ENCODE measurements around the gene TMEM59L. TPM values are rescaled to one million over a fixed set of nuclear protein-coding genes. Genes with fewer than 3 reads are reported as not detected.
"Not testable (repeated sequence)": the region's sequence is repeated elsewhere in the genome, so short reads cannot be mapped to it uniquely, and the experiment has no call there.

Gene TMEM59L
- total RNA-seq, 1 experiment from 2014 or later: not detected

DNA sequence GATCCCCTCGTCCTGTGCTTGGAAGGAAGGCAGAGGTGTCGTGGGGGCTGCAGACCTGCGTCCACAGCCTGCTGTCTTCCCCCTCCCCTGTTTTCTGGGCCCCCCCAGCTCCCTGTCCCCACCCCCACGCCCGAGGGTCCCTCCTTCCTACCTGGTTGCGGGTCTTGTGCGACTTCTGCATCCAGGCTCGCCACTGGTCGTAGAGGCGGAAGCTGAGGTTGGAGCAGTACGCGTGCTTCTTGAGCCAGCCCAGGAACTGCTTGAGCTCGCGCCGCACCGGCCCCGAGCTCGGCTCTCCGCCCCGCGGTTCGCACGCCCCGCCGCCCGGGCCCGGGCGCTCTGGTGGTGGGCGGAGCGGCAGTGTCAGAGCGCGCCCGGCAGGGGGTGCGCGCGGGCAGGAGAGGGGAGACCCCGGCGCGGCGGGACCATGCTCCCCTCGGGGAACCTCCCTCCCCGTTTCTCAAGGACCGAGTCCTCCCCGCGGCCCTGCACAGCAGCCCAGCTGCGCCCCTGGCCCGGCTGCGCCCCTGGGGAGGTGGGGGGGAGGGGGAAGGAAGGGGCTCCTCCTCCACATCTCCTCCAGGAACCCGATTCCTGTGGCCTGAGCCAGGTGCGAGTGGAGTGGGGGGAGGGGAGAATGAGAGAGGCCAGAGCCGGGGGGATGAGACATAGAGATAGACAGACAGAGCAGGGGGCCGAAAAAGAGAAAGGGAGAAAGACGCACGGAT is 18.4 kb upstream of the TMEM59L start:
- peak; percentile 69 for DNase-seq (ENCODE audit: low read depth)

DNA sequence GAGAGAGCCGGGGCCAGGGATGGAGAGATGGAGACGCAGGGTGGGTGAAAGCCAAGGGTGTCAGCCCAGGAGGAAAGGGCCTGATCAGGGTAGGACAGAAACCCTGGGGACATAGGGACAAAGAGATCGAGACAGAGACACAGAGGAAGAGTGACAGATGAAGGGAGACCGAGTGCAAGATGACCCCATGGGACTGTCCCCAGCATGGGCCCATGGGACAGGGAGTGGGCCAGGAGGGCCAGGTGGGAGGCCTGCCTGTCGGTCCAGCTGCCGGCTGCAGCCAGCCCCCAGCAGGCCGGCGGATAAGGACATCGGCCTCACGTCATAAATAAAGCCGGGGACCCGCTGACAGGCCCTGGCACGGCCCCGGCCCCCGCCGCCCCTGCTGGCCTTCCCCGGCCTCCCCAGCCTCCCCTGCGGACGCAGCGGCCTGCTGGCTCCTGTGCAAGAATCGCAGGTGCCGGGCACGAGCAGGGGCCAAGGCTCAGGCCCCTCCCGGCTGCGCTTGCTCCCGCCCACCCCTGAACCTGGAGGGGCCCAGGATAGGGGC is 17.8 kb upstream of the TMEM59L start:
- no peak for DNase-seq (ENCODE audit: low read depth)

DNA sequence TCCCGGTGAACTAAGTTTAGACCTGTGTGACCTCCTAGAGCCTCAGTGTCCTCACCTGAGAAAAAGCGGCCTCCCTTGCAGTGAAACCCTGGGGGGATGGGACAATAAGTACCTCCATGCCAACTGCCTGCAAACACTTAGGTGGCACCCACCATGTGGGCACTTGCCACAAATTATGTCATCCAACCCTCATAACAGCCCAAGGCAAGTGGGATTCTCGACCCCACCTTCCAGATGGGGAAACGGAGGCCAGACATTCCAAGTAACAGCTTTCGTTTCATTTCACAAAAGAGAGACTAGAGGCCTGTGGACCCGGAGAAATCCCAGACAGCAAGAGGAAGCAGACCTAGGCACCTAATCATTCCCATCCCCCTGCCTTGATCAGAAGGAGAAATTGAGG is 17.2 kb upstream of the TMEM59L start:
- no peak for DNase-seq (ENCODE audit: low read depth)

DNA sequence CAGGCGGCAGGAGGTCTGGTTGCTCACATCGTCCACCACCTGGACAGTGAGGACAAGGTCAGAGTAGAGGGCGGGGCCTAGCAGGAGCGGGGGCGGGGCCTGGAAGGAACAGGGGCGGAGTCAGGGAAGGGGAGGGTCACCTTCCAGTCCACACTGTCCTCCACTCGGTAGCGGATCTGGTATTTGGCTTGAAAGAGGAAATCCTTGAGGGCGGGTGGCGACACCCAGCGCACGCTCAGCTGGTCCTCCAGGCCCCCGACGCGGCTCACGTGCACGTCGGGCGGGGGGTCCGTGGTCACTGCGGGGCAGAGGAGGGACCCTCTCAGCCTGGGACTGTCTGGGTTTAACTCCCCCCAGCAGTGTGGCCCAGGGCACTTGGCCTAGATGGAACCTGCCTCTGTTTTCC is 15.9 kb upstream of the TMEM59L start:
- peak; percentile 54 for DNase-seq (ENCODE audit: low read depth)

DNA sequence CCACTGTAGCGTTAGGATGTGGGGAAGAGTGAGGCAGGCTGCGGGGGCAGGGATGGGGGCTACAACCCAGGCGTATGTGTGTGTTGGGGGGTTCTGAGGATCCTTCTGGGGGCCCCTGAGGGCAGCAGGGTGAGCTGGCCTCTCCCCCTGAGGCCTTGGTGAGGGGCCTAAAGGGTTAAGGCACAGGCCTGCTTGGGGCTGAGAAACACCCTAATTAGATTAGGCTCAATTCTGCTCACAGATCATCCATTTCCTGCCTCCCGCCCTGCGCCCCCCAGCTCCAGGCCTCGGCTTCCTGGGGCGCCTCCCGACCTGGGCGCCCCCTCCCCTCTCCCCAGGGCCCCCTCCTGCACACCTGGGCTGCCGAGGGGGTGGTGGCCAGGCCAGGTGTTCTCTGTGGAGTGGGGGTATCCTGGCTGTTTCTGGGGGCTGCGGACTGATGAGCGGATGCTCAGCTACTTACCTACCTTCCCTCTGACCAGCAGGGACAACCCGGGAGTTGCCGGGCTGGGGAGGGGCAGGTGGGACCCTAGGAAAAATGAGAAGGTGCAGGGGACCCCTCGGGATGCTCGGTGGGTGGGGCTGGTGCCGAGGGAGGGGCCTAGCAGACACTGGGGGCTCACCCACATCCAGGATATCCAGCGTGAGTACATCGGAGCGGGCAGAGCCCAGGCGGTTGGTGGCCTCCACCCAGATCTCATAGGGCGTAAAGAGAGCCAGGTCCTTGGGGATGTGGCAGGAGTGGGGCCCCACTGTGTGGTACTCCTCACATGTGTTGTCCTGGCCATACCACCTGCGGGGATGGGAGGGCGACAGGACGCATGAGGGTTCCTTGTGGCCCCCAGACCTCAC is 14.6 kb upstream of the TMEM59L start:
- no peak for DNase-seq (ENCODE audit: low read depth)

DNA sequence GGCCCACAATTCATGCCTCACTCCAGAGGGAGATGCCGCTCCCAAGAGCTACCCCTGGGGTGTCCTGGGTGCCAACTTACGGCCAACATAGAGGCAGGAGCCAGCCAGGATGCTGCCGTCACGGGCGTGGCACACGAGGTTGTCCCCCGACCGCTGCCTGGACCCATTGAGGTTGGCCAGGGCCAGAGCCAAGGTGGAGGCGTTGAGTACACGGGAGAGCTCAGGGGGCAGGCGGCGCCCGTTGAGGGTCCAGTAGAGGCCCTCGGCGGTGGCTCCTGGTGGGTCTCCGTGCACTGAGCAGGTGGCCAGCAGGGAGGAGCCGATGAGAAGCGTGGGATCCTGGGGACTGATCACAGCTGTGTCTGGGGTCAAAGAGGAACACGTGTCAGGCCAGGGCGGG is 13.2 kb upstream of the TMEM59L start:
- no peak for DNase-seq (ENCODE audit: low read depth)

DNA sequence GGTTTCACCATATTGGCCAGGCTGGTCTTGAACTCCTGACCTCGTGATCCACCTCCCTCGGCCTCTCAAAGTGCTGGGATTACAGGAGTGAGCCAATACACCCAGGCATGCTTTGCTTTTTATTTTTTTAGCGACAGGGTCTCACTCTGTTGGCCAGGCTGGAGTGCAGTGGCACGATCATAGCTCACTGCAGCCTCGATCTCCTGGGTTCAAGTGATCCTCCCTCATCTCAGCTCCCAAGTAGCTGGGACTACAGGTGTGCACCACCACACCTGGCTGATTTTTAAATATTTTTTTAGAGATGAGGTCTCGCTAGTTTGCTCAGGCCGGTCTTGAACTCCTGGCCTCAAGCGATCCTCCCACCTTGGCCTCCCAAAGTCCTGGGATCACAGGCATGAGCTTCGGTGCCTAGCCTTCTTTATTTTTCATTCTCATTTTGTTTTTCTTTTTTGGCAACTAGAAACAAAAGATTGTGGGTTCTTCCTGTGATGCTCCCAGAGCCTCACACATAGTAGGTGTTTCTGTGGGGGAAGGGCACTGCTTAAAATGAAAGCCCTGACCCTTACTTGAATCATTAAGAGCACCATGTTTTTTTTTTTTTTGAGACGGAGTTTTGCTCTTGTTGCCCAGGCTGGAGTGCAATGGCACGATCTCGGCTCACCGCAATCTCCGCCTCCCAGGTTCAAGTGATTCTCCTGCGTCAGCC is 11.8 kb upstream of the TMEM59L start:
- DNase-seq (ENCODE audit: low read depth): not testable (repeated sequence)

DNA sequence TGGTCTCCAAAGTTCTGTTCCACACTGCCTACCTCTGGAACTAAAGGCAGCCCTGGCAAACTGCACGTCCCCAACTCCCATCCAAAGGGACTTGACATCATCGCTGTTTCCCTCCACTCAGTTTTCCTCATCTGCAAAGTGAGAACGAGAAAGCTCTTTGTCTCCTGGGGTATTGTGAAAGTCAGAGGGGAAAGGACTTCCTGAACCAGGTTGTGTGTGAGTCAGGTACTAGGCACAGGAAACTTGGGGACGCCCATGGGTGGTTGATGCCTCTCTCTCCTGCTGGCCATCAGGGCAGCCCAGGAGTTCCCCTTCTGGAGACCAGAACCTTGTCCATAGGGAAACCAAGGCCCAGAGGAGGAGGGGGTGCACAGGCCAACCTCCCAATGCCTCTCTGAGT is 10.8 kb upstream of the TMEM59L start:
- DNase-seq (ENCODE audit: low read depth): no peak

DNA sequence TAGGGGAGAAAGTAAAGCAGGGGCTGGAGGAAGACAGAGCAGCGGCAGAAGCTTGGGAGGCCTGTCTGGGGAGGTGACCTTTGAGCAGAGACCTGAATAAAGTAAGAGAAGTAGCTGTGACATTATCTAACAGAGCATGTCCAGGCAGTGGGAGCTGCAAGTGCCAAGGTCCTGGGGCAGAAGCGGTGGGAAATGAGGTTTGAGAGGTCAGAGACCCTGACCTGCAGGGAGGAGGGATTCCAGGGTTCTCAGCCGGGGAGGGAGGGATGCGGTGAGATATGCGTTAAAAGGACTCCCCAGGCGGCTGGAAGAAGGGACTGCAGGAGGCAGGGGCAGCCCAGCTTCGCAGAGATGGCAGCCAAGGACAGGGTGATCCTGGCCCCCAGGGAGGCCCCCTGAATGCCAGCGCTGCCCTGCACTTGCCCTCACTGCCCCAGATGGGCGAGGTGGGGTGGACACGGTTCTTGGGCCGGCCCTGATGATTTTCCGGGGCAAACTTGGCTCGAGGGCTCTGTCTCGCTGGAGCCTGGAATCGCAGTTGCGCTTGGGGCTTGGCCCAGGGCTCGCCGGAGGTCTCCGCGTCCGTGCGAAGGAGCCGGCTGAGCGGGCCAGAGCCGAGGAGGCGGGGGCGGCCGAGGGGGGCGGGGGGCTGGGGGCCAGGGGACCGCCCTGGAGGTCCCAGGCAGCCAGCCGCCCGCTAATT is 9.3 kb upstream of the TMEM59L start:
- DNase-seq (ENCODE audit: low read depth): no peak

DNA sequence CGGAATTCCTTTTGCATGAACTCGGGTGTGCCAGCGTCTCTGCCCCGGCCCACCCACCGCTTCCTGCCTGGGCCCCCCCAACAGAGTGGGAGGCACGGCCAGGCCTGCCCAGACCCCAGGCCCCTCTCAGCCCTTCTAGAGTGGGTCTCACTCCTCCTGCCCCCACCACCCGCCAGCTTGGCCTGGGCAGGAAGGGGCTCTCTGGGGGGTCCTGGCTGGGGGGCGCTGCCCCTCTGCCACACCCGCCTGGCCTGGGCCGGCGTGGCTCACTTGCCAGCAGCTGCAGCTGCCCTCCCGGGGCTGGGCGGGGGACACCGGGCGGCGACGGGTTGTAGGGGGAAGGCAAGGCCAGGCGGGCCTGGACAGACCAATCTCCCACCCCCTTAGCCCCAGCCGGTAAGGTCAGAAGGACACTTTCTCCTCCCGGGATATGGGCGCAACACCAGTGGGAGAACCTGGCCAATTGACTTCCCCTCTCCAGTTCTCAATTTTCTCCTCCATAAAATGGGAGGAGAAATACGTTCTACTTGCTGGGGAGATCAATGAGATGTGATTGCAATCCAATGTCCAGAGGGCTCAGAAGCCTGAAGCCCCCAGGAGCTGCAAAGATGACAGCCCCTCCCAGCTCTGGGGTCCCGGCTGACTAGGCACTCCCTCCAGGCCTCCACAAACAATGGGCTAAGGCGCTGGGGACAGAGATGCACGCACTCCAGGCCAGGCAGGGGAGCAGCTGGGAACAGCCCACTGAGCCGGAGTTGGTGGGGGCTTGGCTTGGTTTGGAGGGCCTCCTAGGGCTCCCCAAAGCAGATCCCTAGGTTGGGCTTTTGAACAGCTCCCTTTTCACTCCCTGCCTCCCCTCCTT is 8.5 kb upstream of the TMEM59L start:
- DNase-seq (ENCODE audit: low read depth): no peak

DNA sequence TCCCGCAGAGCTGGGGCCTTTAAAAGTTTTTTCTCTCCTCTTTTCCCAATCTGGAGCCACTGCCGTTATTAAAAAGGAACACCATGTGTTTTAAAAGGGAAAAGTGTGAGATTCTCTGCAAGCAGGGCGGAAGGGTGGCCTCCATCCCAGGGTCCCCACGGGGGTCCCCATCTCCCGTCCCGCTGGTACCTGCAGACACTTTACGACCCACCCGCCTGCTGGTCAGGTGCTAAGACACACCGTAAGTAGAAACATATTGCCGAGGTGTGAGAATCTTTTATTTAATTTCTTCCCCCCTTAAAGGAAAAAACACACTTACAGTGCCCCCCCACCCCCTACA is 7.9 kb upstream of the TMEM59L start:
- DNase-seq (ENCODE audit: low read depth): no peak

DNA sequence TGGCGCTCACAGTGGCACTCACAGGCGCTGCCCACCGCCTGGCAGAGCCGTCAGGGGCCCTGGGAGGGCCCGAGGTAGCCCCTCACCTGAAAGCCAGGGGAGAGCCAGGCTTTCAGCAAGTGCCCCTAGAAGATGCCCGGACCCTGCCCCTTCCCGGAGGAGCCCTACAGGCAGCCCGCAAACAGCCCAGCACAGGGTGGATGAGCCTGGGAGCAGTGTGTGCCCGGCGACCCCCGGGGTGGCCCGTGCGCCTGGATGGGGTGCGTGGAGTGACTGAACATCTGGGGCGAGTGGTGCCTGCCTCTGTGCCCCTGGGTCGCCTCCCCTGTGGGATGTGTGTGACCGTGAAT is 7.5 kb upstream of the TMEM59L start:
- no peak for DNase-seq (ENCODE audit: low read depth)

DNA sequence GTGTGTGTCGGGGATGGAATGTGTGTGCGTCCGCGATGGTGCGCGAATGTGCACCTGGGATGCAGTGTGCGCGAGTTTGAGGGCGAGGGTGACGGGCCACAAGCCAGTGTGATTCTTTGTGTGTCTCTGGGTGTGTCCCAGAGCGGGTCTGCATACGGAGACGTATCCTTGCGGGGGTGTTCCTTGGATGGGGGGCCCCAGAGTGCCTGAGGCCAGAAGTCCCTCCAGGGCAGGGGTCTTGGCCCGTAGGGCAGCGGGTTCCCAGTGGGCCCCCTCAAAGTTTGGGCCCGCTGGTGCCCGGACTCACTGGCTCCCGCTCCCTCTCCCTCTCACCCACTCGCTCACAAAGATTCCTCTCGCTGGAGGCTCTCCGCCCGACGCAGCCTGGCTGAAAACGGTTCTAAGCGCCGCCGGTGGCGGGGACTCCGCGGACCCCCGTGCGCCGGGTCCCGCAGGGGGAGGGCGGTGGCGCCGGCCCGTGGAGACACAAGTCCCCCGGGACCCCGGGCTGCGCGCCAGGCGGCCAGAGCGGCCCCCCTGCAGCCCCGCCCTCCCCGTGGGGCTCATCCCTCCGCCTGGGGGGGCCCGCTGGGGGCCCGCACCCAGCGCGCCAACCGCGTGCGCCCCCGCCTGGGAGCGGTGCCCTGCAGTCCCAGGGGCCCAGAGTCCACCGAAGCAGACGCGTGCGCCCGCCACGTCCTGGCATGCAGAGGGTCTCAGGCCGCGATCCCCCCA is 7.0 kb upstream of the TMEM59L start:
- DNase-seq (ENCODE audit: low read depth): no peak

DNA sequence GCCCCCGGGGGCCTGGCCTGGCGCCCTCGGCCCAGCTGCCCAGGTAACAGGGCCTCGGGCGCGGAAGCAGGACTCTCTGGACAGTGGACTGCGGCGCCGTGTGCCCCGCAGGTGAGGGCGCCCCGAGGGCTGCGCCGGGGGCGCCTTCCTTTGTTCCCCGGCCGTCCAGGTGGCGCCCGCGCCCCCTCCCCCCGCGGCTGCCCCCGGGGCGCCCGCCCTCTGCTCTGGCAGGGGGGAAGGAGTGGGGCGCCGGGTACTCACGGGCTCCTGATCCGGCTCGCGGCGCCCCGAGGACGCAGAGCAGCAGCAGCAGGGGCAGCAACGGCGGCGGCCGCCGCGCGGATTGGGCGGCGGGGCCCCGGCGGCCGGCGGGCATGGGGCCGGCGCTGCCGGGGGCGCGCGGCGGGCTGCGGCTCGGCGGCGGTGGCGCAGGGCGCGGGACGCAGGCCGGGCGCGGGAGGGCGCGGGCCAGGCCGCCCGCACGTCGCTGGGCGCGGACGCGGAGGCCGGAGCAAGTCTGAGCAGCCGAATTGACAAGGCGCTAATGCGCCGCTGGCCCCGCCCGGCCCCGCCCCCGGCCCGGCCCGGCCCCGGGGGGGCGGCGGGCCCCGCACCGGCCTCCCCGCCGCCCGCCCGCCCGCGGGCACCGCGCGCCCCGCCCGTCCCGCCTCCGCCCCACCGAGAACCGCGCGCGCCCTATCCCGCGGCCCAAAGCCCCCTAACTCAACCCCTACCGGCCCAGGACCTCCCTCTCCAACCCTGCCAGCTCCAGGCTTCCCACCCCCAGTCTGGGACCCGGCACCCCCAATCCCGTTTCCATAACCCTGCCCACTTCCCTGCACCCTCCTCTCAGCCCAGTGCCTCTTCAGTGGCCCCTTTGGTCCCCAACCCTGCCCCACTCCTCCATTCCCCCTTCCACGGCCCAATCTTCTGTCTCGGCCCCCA is 6.1 kb upstream of the TMEM59L start, which contains the start of gene CRLF1:
TSS of gene CRLF1 (minus strand) at position 519 of the 945 bp plus-strand sequence. CDS start at position 376, 143 bp downstream.
- no peak for DNase-seq (ENCODE audit: low read depth)

DNA sequence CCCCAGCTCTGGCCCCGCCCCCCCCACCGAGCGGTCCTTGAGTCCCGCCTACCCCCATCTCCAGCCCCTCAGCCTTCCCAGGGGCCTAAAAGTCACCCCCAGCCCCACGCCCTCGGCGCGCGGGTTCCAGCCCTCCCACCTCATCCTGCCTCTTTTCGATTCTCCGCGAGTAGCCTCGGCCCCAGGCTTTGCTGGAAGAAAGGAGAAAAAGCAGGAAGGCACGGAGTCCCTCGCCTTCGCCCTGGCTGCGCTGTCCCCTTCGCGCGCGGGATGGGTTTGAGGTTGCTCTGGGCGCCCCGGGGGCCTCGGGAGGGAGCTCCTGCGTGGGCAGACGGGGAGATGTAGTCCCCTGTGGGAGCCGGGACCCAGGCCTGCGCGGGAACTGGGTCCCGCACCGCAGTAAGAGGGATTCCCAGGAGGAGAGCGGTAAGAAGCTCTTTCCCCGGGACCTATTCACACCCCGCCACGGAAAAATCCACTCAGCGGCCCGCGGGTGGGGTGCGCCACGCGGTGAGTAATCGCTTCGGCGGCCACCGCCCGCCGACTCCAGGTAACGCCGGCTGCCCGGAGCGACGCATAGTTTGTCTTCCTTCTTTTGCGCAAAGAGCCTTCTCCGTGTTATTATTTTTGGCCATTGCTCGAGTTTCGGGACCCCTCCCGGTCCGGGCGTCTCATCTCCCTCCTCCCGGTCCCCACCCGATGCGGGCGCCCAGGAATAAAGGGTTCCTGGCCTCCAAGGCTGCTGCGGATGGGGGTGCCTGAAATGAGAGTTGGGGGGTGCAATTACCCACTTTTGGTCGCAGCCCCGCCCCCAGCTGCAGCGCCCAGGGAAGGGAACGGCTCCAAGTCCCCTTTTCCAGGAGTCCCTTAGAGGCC is 5.2 kb upstream of the TMEM59L start:
- no peak for DNase-seq (ENCODE audit: low read depth)

DNA sequence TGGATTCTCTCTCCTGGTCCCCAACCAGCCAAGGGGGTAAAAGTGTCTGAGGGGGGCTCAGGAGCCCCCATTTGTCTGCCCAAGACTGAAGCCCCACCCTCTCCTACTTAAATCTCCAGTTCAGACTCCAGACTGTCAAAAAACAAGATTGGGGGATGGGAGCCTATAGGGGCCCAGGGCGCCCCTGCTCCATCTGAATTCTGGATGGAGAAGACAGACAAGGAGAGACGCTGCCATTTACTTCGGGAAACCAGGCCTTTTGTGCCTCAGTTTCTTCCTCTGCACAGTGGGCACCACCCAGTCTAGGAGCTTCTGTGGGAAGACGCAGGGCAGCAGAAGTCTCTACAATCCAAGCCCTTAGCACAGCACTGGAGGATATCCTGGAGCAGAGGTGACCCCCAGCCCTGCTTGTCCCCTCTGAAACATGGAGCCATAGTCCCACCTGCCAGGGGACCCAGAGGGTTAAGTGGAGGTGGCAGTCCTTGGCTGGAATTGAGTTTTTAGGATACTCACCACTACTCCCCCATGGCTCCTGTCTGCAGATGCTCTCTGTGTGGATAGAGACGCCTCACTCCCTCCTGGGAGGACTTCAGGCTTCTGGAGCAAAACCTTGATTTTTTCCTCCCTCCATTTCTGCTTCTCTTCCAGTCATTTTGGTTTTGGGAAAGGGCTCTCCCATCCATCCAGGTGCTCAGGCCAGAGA is 4.4 kb upstream of the TMEM59L start:
- DNase-seq (ENCODE audit: low read depth): no peak

Data from RPMI7951 (cell line).